Muscle of arm (tissue), 12 donors: ENCODE data around the gene NXPH1. TPM values are rescaled to one million over a fixed set of nuclear protein-coding genes. Genes with fewer than 3 reads are reported as not detected.
"Not testable (repeated sequence)": the region's sequence is repeated elsewhere in the genome, so short reads cannot be mapped to it uniquely, and the experiment has no call there.

Source experiments
- DNase-seq: peaks from one replicate; pipeline ENCODE4 v3.0.0-alpha.2; 2013
- polyA plus RNA-seq, 12 donors: library from polyadenylated mRNA; unstranded; fragments of 120-200 nt; gene quantifications; one replicate each; pipeline ENCODE4 v1.2.1, GENCODE V29; 2013; ENCODE audit not compliant: insufficient read length in 12 of 12

Gene NXPH1
- polyA plus RNA-seq, 12 donors = 0.06 to 0.12 (median 0.12) TPM; not detected in 9

DNA sequence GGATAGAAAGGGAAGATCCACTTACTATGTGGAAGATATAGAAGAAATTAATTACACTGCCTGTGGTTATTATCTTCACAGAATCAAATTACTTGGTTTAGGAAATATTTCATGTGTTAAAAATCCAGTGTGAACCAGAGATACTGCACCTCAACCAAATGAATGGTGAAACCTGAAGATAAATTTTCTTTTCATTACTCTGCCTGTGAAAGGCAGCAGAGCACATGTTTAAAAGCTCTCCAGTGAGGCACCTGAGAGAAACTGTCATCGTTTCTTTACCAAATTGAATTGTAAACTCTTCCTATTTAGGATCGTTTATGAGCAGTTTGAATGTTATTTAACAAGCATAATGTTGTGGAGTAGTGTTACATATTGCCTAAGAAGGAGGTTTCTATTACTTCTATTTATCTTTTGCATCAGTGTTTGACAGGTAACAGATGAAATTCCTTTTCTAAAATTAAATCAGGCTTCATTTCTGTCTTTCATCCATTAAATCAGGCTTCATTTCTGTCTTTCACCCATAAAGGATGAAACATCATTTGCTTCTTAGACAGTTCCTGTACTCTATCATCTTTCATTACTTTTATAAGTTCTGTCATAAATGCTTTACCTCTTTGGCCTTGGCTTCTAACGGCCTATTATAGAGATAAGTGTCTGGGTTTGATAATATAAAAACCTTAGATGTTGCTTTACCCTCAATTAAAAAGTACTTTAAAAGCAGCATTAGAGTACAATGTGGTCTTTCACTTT lies 266.6 kb downstream of the NXPH1 start:
- DNase-seq = no peak

DNA sequence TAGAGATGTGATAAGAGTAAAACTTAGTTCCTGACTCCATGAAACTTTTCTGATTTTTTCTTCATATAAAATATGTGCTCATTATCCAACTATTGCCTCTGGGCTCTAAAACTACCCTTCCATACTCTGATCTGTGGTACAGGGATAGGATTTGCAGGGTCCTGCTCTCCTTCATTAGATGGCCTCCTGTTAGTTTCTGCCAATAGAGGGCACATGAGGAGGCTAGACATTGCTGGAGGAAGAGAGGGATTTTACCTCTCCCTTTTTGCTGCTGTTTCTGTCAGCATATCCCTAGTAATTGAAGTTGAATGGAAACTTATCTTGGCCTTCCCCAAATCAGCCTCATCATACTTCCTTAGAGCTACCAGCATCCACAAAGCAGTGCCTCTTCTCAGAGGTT lies 269.4 kb downstream of the NXPH1 start:
- no peak for DNase-seq

DNA sequence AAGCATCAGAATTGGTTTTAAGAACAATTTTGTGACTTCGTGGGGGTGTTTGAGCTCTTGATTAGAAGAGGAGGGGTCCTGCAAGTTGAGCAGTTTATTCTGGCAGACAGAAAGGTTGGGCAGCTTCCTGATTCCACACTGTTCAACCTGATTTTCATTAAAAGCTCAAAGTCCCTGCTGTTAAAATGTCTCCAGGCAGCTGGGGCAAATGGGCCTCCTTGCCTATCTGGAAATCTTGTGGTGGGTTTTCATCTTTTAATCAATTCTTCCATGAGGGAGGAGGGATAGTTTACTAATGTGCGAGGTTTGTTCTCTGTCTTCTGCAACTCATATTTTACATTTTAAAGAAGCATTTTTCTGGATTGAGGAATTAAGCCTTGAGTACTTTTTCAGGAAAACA lies 276.7 kb downstream of the NXPH1 start:
- no peak for DNase-seq

GRCh38 chr7:8714791-8715190 lies 281.4 kb downstream of the NXPH1 start:
- DNase-seq = no peak

DNA sequence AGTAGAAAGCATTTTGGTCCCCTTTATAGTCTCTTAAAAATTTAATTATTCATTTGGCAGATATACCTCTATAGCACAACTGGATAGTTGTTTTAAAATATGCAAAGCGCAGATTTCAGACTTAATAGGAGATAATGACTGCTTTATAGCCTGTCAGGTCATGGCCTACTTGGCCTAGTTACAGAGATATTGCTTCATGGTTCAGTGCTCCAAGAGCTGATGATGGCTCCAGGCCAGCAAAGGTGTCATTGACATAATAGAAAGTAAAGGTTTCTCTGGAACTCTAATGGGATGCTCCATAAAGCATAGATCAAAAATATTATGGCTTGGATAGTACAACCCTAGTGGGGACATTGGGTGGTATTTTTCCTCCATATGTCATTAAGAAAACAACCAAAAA lies 285.7 kb downstream of the NXPH1 start:
- no peak for DNase-seq

DNA sequence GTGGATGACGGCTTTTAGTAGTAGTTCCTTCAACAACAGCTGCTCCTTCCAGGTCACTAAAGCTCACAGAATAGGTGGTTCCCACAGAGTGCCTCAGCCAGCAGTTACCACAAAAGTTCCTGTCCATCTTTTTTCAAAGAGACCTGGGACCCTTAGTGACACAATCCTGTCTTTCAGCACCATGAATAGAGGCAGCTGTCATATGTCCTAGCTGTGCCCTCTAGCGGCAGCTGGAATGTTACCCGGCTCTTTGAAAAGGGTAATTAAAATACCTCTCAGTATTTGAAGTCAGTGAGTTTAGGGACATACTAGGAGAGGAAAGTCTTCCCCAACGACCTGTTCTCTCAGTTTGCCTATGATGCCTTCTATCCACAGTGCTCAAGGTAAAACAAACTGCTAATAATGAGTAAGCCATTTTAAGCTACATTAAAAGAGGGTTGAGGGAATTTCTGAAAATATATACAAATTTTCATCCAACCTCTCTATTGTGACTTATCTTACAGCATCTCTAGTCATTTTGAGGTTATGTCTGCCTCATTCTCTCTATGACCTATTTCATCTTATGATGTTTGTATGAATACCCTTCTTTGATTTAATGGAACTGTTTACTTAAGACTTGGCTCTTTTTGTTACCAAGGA lies 290.8 kb downstream of the NXPH1 start:
- no peak for DNase-seq

DNA sequence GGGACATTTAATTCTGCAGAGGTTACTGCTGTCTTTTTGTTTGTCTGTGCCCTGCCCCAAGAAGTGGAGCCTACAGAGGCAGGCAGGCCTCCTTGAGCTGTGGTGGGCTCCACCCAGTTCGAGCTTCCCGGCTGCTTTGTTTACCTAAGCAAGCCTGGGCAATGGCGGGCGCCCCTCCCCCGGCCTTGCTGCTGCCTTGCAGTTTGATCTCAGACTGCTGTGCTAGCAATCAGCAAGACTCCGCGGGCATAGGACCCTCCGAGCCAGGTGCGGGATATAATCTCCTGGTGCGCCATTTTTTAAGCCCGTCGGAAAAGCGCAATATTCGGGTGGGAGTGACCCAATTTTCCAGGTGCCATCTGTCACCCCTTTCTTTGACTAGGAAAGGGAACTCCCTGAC lies 298.3 kb downstream of the NXPH1 start:
- not testable (repeated sequence) for DNase-seq

GRCh38 chr7:8739837-8740236 lies 306.4 kb downstream of the NXPH1 start:
- DNase-seq = no peak

GRCh38 chr7:8742837-8743236 lies 309.4 kb downstream of the NXPH1 start:
- no peak for DNase-seq

DNA sequence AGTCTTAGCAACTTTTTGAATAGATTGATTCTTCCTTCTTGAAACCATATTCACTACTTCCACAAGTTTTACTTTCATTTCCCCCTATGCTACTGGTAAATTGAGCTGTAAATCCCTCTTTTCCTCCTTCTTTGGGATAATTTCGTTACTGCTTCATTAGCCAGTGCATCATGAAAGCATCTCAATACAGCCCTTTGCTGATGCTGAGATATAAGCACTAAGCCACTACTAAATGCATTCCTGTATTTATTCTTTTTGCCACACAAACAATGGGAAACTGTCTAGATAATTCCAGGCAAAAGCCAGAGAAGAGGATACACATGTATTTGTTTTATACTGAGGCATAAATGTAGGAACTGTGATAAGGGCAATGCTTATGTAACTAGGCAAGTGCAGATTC lies 313.9 kb downstream of the NXPH1 start:
- no peak for DNase-seq

DNA sequence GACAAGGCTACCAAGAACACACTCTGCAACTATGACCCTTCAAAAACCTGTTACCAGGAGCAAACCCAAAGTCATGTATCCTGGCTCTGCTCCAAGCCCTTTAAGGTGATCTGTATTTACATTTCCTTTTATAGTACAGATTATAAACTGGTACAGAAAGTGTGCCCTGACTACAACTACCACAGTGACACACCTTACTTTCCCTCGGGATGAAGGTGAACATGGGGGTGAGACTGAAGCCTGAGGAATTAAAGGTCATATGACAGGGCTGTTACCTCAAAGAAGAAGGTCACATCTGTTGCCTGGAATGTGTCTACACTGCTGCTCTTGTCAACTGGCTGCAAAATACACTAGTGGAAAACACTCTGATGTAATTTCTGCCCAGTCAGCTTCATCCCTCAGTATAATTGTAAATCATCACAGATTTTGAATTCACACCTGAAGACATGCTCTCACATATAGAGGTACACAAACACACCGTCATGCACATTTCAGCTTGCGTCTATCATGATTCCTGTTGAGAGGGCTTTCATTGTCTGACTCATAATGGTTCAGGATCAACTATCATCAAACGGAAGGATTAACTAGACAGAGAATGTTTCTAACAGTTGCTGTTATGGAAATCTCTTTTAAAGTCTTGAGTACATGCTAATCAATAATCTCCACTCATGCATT lies 318.3 kb downstream of the NXPH1 start:
- no peak for DNase-seq

GRCh38 chr7:8753355-8753754 lies 319.9 kb downstream of the NXPH1 start:
- DNase-seq = no peak

- no peak for DNase-seq
Observed at GRCh38 chr7:8761731-8762130, 328.3 kb downstream of the NXPH1 start.

GRCh38 chr7:8762803-8763202 lies 329.4 kb downstream of the NXPH1 start:
- DNase-seq = no peak

DNA sequence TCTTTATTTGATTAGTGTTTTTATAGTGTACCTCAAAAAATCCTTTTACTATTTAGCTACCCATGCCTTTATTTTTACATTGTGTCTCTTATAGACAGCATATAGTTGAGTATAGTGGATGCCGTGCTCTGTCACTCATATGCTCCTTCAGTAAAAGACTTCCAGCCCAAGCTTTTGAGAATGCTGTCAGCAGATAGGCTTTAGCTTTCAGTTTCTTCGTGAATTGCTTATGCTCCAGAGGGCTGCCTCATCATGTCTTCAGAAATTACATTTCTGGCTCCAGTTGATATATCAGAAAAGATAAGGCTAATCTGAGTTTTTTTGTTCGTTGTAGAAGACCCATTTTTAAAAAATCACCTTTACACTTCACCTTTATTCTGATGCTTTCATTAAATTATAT lies 332.0 kb downstream of the NXPH1 start:
- DNase-seq = no peak

DNA sequence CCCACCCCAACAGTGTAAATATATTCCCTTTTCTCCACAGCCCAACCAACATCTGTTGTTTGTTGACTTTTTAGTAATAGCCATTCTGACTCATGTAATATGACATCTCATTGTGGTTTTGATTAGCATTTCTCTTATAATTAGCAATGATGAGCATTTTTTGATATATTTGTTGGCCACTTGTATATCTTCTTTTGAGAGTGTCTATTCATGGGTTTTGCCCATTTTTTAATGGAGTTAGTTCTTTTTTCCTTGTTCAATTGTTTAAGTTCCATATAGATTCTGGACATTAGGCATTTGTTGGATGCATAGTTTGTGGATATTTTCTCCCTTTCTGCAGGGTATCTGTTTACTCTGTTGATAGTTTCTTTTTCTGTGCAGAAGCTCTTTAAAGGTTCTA lies 340.1 kb downstream of the NXPH1 start:
- DNase-seq = no peak

DNA sequence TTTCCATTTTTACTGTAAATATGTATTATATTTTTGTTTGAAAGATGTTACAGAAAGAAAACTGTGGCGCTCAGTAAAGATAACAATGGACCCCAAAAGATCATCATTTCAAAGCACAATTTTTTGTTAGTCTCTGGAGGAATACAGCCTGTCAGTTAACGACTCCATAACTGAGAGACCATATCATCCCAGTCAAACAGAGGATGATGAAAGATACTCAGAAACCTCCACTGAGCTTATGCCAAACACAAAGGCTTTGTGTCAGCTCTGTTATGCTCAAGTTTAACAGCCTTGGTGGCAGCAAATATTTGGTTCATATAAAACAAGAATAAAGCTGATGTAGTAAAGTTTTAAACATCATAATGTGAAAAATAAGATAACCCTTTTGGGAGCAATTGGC lies 345.1 kb downstream of the NXPH1 start:
- no peak for DNase-seq

DNA sequence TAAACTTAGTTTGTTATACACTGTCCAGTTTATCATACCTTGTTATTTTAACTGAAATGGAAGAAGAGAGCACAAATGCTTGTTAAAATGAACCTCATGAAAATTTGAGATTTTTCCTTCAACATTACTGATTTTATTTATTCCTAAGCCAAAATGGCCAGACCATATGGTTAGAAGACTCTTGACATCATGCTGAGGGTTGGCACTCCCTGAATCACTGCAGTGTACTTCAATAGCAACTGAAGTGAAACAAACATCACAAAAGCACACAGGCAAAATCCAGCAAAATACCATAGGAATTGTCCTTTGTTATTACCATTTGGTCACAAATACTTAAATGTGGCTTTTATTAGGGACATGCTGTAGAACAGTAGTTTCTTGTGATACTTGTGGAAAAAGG lies 347.8 kb downstream of the NXPH1 start:
- no peak for DNase-seq

DNA sequence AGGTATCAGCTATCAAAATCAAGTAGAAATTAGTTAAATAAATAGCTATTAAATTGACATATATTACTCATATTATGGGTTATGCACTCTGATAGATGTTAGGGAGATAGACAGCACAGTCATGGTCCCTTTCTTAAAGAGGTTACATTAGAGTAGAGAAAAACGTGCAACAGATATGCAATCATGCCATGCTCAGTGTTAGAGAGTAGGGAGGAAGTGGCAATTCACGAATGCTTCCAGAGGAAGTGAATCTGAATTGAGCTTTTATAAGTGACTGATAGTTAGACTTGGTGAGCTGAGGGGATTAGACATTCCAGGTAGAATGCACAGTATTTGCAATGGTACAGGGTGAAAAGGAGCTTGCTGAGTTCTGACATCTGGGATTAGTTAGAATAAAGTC lies 349.8 kb downstream of the NXPH1 start:
- DNase-seq = no peak

DNA sequence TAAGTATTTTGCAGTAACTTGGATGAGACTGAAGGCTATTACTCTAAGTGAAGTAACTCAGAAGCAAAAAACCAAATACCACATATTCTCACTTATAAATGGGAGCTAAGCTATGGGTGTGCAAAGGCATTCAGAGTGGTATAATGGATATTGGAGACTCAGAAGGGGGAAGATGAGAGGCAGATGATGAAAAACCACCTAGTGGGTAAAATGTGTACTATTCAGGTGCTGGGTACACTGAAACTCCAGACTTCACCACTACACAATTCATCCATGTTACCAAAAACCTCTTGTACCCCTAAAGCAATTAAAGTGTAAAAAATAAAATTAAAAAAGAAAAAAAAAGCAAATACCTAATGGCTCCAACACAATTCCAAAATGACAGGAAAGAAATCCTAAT lies 351.7 kb downstream of the NXPH1 start:
- no peak for DNase-seq

DNA sequence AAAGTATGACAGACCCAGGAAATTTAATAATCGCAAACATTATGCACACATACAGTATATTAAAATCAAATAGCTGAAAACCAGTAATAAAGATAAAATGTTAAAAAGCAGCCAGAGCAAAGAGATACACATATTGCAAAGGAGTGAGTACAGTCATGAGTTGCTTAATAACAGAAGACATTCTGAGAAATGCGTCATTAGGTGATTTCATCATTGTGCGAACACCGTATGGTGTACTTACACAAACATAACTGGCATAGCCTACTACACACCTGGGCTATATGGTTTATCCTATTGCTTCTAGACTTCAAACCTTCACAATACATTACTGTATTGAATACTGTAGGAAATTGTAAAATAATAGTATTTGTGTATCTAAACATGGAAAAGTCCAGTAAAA lies 367.6 kb downstream of the NXPH1 start:
- no peak for DNase-seq
